H9 (cell line): Measurements from ENCODE around the gene ZNF708. TPM values are rescaled to one million over a fixed set of nuclear protein-coding genes. Genes with fewer than 3 reads are reported as not detected.

Source experiments
- DNase-seq: peaks from one replicate; pipeline ENCODE4 v3.0.0-alpha.2; 2017
- H2AFZ ChIP-seq: one replicate; pipeline ENCODE4 v1.6.1; 2013; ENCODE audit warnings: mild to moderate bottlenecking, low read length, control low read depth, moderate library complexity
- H2AK5ac ChIP-seq: 2 replicates; pipeline ENCODE4 v1.6.1; 2013; ENCODE audit warnings: low read length, control low read depth, mixed read lengths; ENCODE audit not compliant: insufficient read length
- H2BK120ac ChIP-seq: one replicate; pipeline ENCODE4 v1.6.1; 2013; ENCODE audit warnings: low read depth, mild to moderate bottlenecking, low read length, control low read depth, inconsistent platforms; ENCODE audit not compliant: poor library complexity, severe bottlenecking
- H2BK12ac ChIP-seq: 2 replicates; pipeline ENCODE4 v1.6.1; 2013; ENCODE audit warnings: low read length, control low read depth, mixed read lengths, low read depth; ENCODE audit not compliant: insufficient read length
- H2BK15ac ChIP-seq: 2 replicates; pipeline ENCODE4 v1.6.1; 2013; ENCODE audit warnings: low read depth, low read length, control low read depth
- H2BK20ac ChIP-seq: one replicate; pipeline ENCODE4 v1.6.1; 2013; ENCODE audit warnings: low read depth, mild to moderate bottlenecking, low read length, control low read depth, inconsistent platforms; ENCODE audit not compliant: poor library complexity, severe bottlenecking
- H2BK5ac ChIP-seq: 2 replicates; pipeline ENCODE4 v1.6.1; 2013; ENCODE audit warnings: low read length, control low read depth, mixed read lengths; ENCODE audit not compliant: insufficient read length
- H3K14ac ChIP-seq: 2 replicates; pipeline ENCODE4 v1.6.1; 2013; ENCODE audit warnings: low read length, control low read depth; ENCODE audit not compliant: insufficient read depth
- H3K18ac ChIP-seq: 2 replicates; pipeline ENCODE4 v1.6.1; 2013; ENCODE audit warnings: low read depth, mild to moderate bottlenecking, mixed read lengths, low read length, control low read depth; ENCODE audit not compliant: insufficient read length
- H3K23ac ChIP-seq: 2 replicates; pipeline ENCODE4 v1.6.1; 2013; ENCODE audit warnings: low read length, control low read depth, mixed read lengths, low read depth; ENCODE audit not compliant: insufficient read length
- H3K23me2 ChIP-seq: 2 replicates; pipeline ENCODE4 v1.6.1; 2013; ENCODE audit warnings: low read depth, mild to moderate bottlenecking, mixed read lengths, low read length, control low read depth; ENCODE audit not compliant: insufficient read length, poor library complexity, severe bottlenecking
- H3K27ac ChIP-seq: 2 replicates; pipeline ENCODE4 v1.5.1; 2013; ENCODE audit warnings: low read length, control low read depth, mixed read lengths, low read depth; ENCODE audit not compliant: insufficient read length
- H3K27me3 ChIP-seq: 2 replicates; pipeline ENCODE4 v1.6.1; 2013; ENCODE audit warnings: low read length, control low read depth, inconsistent platforms; ENCODE audit not compliant: insufficient read depth
- H3K4ac ChIP-seq: 2 replicates; pipeline ENCODE4 v1.6.1; 2013; ENCODE audit warnings: low read depth, mild to moderate bottlenecking, control low read depth, inconsistent platforms, low read length, moderate library complexity
- H3K4me1 ChIP-seq: 2 replicates; pipeline ENCODE4 v1.6.1; 2013; ENCODE audit warnings: low read length, control low read depth, inconsistent platforms; ENCODE audit not compliant: insufficient read depth
- H3K4me2 ChIP-seq: 2 replicates; pipeline ENCODE4 v1.6.1; 2013; ENCODE audit warnings: low read length, control low read depth, mixed read lengths; ENCODE audit not compliant: insufficient read length, insufficient read depth
- H3K56ac ChIP-seq: 2 replicates; pipeline ENCODE4 v1.6.1; 2013; ENCODE audit warnings: low read depth, mild to moderate bottlenecking, mixed read lengths, low read length, control low read depth; ENCODE audit not compliant: insufficient read length
- H3K79me1 ChIP-seq: 2 replicates; pipeline ENCODE4 v1.6.1; 2013; ENCODE audit warnings: low read depth, mild to moderate bottlenecking, moderate library complexity, low read length, control low read depth, inconsistent platforms; ENCODE audit not compliant: insufficient read depth, poor library complexity, severe bottlenecking
- H3K79me2 ChIP-seq: 2 replicates; pipeline ENCODE4 v1.6.1; 2013; ENCODE audit warnings: low read length, control low read depth, inconsistent platforms; ENCODE audit not compliant: insufficient read depth
- H3K9ac ChIP-seq: 2 replicates; pipeline ENCODE4 v1.6.1; 2013; ENCODE audit warnings: low read length, control low read depth, mixed read lengths; ENCODE audit not compliant: insufficient read length; ENCODE audit errors: extremely low read depth
- H3K9me3 ChIP-seq: one replicate; pipeline ENCODE4 v1.6.1; 2013; ENCODE audit warnings: low read depth, low read length, inconsistent platforms; ENCODE audit not compliant: control insufficient read depth
- H3T11ph ChIP-seq: one replicate; pipeline ENCODE4 v1.6.1; 2013; ENCODE audit warnings: mild to moderate bottlenecking, low read length, control low read depth, inconsistent platforms
- H4K20me1 ChIP-seq: one replicate; pipeline ENCODE4 v1.6.1; 2013; ENCODE audit not compliant: control insufficient read depth, insufficient read length, insufficient read depth
- H4K5ac ChIP-seq: 2 replicates; pipeline ENCODE4 v1.6.1; 2013; ENCODE audit warnings: low read depth, mild to moderate bottlenecking, mixed read lengths, low read length, control low read depth; ENCODE audit not compliant: insufficient read length
- H4K8ac ChIP-seq: replicated peaks from 2 replicates; pipeline ENCODE4 v1.6.1; 2013; ENCODE audit warnings: low read length, control low read depth, mixed read lengths, low read depth; ENCODE audit not compliant: insufficient read length
- H4K91ac ChIP-seq: 2 replicates; pipeline ENCODE4 v1.6.1; 2013; ENCODE audit warnings: low read depth, mild to moderate bottlenecking, moderate library complexity, mixed read lengths, low read length, control low read depth; ENCODE audit not compliant: insufficient read length
- H3K27ac Mint-ChIP-seq, 3 experiments: 2 replicates in 2 of 3; 3 replicates in 1 of 3; pipeline ENCODE4 v1.8.0; 2020 to 2021; ENCODE audit warnings: mixed read lengths in 3 of 3, mild to moderate bottlenecking in 1 of 3, moderate library complexity in 1 of 3
- H3K27me3 Mint-ChIP-seq: 2 replicates; pipeline ENCODE4 v1.8.0; 2021; ENCODE audit warnings: low read depth, mild to moderate bottlenecking, moderate library complexity, mixed read lengths
- H3K36me3 Mint-ChIP-seq, 3 experiments: 2 replicates in 2 of 3; 3 replicates in 1 of 3; pipeline ENCODE4 v1.8.0; 2020 to 2021; ENCODE audit warnings: low read depth in 3 of 3, mixed read lengths in 3 of 3; ENCODE audit not compliant: insufficient read depth in 1 of 3
- H3K4me1 Mint-ChIP-seq, 2 experiments: 2 replicates each; pipeline ENCODE4 v1.8.0; 2020; ENCODE audit warnings: mixed read lengths in 2 of 2
- H3K4me3 Mint-ChIP-seq, 2 experiments: 2 replicates in 1 of 2; 3 replicates in 1 of 2; pipeline ENCODE4 v1.8.0; 2020 to 2021; ENCODE audit warnings: mild to moderate bottlenecking in 2 of 2, mixed read lengths in 2 of 2, moderate library complexity in 1 of 2
- H3K9me3 Mint-ChIP-seq, 2 experiments: 2 replicates in 1 of 2; 3 replicates in 1 of 2; pipeline ENCODE4 v1.8.0; 2020; ENCODE audit warnings: mild to moderate bottlenecking in 2 of 2, mixed read lengths in 2 of 2, moderate library complexity in 1 of 2
- CTCF ChIP-seq: fragments of 200-600 bp; sonication (generic); conservative IDR thresholded peaks from 3 replicates; pipeline ENCODE4 v1.8.0; 2021; ENCODE audit warnings: antibody characterized with exemption, mild to moderate bottlenecking
- WGBS: extraction: QIAGEN DNeasy Blood & Tissue Kit; methylation state at CpG from one replicate; pipeline ENCODE4 v1.1.7; 2013; ENCODE audit warnings: missing lambda C conversion rate, low lambda C conversion rate, mixed read lengths; ENCODE audit not compliant: insufficient read length; ENCODE audit errors: extremely low coverage; 5-methylcytosine and 5-hydroxymethylcytosine counted together
- total RNA-seq: library from RNA; stranded (reverse); gene quantifications from 2 replicates; pipeline ENCODE4 v1.2.1, GENCODE V29; 2021

Gene ZNF708
- total RNA-seq, 1 experiment from 2014 or later: 34.4 TPM

DNA sequence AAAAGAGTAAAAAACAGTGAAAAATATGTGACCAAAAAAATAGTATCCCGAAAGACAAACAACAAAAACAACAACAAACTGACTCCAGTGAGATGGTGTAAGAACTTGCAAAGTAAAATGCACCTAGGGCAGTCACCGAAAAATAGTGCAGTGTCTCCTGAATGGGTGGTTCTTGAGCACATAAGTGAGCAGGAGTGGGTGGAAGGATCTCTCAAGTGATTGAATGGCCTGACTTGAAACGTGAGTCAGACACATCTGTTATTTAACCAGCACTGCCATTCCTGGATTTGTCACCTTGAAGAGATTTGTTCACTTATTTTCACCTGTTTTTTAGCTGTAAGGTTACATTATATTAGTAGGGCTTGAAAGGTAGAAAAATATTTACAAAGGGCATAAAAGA, 33.1 kb upstream of the ZNF708 start:
- Histone ChIP-seq H3K27me3 (no peaks in the 10 kb centered on the region), H2BK12ac (no peak overlapping the region), H4K8ac (no peak overlapping the region), H3T11ph (no peak overlapping the region), H3K4me1 (no peaks in the 10 kb centered on the region), H4K91ac (no peak overlapping the region), H3K18ac (no peak overlapping the region), H4K5ac (no peak overlapping the region), H3K56ac (no peak overlapping the region), H3K9ac (peak overlapping the region; percentile 31), H2AK5ac (no peak overlapping the region), H4K20me1 (no peaks in the 10 kb centered on the region), H3K4me2 (no peak overlapping the region), H2BK20ac (no peak overlapping the region), H3K79me1 (peaks cover 11% of the 10 kb centered on the region), H3K14ac (no peak overlapping the region), H3K27ac (no peak overlapping the region), H3K4ac (no peak overlapping the region), H2BK120ac (no peak overlapping the region), H2BK15ac (no peak overlapping the region), H2AFZ (no peak overlapping the region), H3K79me2 (peaks cover 19% of the 10 kb centered on the region; the same call in 1 of the 2 replicates), H2BK5ac (no peak overlapping the region), H3K23me2 (no peaks in the 10 kb centered on the region), H3K9me3 (no peaks in the 10 kb centered on the region), H3K23ac (no peak overlapping the region)
- DNase-seq: no peak
- Mint-ChIP-seq H3K27ac (peak overlapping the region in 1 of 3 experiments; percentile 82; a peak in 2 of 7 replicates), H3K9me3 (peaks cover 0 to 33% of the 10 kb centered on the region in 2 experiments; a peak in 3 of 5 replicates), H3K4me3 (no peak overlapping the region; a peak in 1 of 5 replicates), H3K4me1 (peaks cover 16 to 18% of the 10 kb centered on the region in 2 experiments), H3K27me3 (no peaks in the 10 kb centered on the region; the same call in 1 of the 2 replicates), H3K36me3 (peaks cover 65 to 74% (median 70%) of the 10 kb centered on the region in 3 experiments)
- no peak for TF ChIP-seq CTCF
- no CpG with 5 or more reads among the region's 3 CpGs for WGBS
